Measurements from ENCODE around the gene CCDC158.
A peak's percentile ranks its signal among the peaks of the same experiment; 100 is the strongest.

CCDC158 gene

GRCh38 chr4:76386566-76387305 is 34.2 kb downstream of the CCDC158 start:
- no peak overlapping the region for H3K4me3 ChIP-seq (replicated peaks in 1 of 2; ENCODE audit: low read depth in 2 of 2, low read length in 2 of 2)
- peak in 1 of 2 donors; percentile 12 for DNase-seq (ENCODE audit: low read depth in 2 of 2)
- no peak for TF ChIP-seq CTCF (IDR thresholded peaks at IDR 0.05; ENCODE audit: low read depth, low read length)

DNA sequence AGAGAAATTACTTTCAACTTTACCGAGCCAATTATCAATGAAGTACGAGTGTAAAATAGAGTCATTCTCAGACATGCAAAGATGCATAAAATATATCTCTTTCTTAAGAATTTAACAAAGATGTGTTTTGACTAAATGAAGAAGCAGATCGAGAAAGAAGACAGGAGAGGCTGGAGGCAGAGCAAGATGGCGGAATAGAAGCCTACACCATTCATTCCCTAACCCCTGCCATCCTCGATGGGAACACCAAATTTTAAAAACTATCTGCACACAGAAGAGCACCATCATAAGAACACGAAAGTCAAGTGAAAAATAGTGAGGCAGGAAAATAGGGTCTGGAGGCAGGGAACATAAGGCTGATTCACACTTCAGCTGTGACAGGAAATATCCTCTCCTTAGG is 35.0 kb downstream of the CCDC158 start:
- no peak for TF ChIP-seq CTCF (IDR thresholded peaks at IDR 0.05; ENCODE audit: low read depth, low read length)
- H3K4me3 ChIP-seq (replicated peaks in 1 of 2; ENCODE audit: low read depth in 2 of 2, low read length in 2 of 2): no peak overlapping the region
- DNase-seq (ENCODE audit: low read depth in 2 of 2): no peak

DNA sequence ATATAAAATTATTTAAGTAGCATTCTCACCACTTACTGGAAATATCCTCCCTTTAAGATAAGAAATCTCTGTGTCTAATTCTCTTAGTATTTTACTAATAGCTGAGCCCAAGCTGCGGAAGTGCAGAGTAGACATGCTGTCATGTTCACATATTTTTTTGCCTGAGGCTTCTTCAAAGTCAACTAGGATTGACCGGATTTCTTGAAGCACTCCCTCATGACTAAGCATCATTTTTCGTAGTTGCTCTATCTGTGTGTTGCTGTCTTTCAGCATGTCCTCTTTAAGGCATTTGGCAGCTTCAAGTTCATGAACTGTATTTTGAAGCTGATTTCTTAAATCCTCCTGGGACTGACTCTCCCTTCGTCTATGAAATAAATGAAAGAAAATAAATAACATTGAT is 36.9 kb downstream of the CCDC158 start:
- DNase-seq (ENCODE audit: low read depth in 2 of 2): peak; percentile 34 to 37
- H3K4me3 ChIP-seq (replicated peaks in 1 of 2; ENCODE audit: low read depth in 2 of 2, low read length in 2 of 2): no peak overlapping the region
- TF ChIP-seq CTCF (IDR thresholded peaks at IDR 0.05; ENCODE audit: low read depth, low read length): no peak

- H3K4me3 ChIP-seq (replicated peaks in 1 of 2; ENCODE audit: low read depth in 2 of 2, low read length in 2 of 2): no peak overlapping the region
- DNase-seq (ENCODE audit: low read depth in 2 of 2): no peak
- no peak for TF ChIP-seq CTCF (IDR thresholded peaks at IDR 0.05; ENCODE audit: low read depth, low read length)
Observed at GRCh38 chr4:76383001-76383400, 37.9 kb downstream of the CCDC158 start.

- no peak overlapping the region for H3K4me3 ChIP-seq (replicated peaks in 1 of 2; ENCODE audit: low read depth in 2 of 2, low read length in 2 of 2)
- no peak for DNase-seq (ENCODE audit: low read depth in 2 of 2)
- TF ChIP-seq CTCF (IDR thresholded peaks at IDR 0.05; ENCODE audit: low read depth, low read length): no peak
Observed at GRCh38 chr4:76381986-76382385, 39.0 kb downstream of the CCDC158 start.

DNA sequence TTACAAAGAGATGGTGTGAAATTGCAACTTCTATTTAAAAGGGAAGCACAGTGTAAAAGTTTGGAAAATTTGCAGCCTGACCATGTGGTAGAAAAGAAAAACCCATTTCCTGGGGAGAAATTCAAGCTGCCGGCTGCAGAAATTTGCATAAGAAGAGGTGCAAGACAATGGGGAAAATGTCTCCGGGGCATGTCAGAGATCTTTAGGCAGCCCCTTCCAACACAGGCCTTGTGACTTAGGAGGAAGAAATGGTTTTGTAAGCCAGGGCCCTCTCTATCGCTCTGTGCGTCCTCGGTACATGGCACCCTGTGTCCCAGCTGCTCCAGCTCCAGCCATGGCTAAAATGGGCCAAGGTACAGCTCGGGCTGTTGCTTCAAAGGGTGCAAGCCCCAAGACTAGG is 40.4 kb downstream of the CCDC158 start:
- DNase-seq (ENCODE audit: low read depth in 2 of 2): no peak
- no peak for TF ChIP-seq CTCF (IDR thresholded peaks at IDR 0.05; ENCODE audit: low read depth, low read length)
- no peak overlapping the region for H3K4me3 ChIP-seq (replicated peaks in 1 of 2; ENCODE audit: low read depth in 2 of 2, low read length in 2 of 2)

- peak; percentile 61 to 68 for DNase-seq (ENCODE audit: low read depth in 2 of 2)
- H3K4me3 ChIP-seq (replicated peaks in 1 of 2; ENCODE audit: low read depth in 2 of 2, low read length in 2 of 2): no peak overlapping the region
- peak; percentile 62 for TF ChIP-seq CTCF (IDR thresholded peaks at IDR 0.05; ENCODE audit: low read depth, low read length)
Observed at GRCh38 chr4:76377911-76378310, 43.0 kb downstream of the CCDC158 start.

Measured in cardiac fibroblast (primary cell).